HFFc6 (cell line): Measurements from ENCODE around the gene TMEM125. TPM values are rescaled to one million over a fixed set of nuclear protein-coding genes. Genes with fewer than 3 reads are reported as not detected.
A peak's percentile ranks its signal among the peaks of the same experiment; 100 is the strongest.

Source experiments
- DNase-seq: peaks from one replicate; pipeline ENCODE4 v3.0.0-alpha.2; 2018
- H3K27ac Mint-ChIP-seq: 2 replicates; pipeline ENCODE4 v1.8.0; 2020; ENCODE audit warnings: mild to moderate bottlenecking, mixed read lengths
- H3K27me3 Mint-ChIP-seq: 2 replicates; pipeline ENCODE4 v1.8.0; 2021; ENCODE audit warnings: mild to moderate bottlenecking, moderate library complexity, mixed read lengths; ENCODE audit not compliant: insufficient read depth
- H3K36me3 Mint-ChIP-seq: 2 replicates; pipeline ENCODE4 v1.8.0; 2021; ENCODE audit warnings: low read depth, mixed read lengths
- H3K4me1 Mint-ChIP-seq: 2 replicates; pipeline ENCODE4 v1.8.0; 2020; ENCODE audit warnings: low read depth, mixed read lengths
- H3K4me3 Mint-ChIP-seq: 2 replicates; pipeline ENCODE4 v1.8.0; 2020; ENCODE audit warnings: mild to moderate bottlenecking, moderate library complexity, mixed read lengths
- H3K9me3 Mint-ChIP-seq: 2 replicates; pipeline ENCODE4 v1.8.0; 2020; ENCODE audit warnings: mild to moderate bottlenecking, mixed read lengths
- CTCF ChIP-seq: fragments of 200-600 bp; sonication (generic); IDR thresholded peaks from 2 replicates; pipeline ENCODE4 v1.5.0; 2021; ENCODE audit warnings: antibody characterized with exemption, mild to moderate bottlenecking
- total RNA-seq, 6 experiments: library from RNA; stranded (reverse); fragmentation: NEBNext Ultra II Directional; extraction: Animal tissue kit (Norgen Biotek cat#: 25700); gene quantifications; 2 replicates in 1 of 6; 3 replicates in 5 of 6; pipeline ENCODE4 v1.2.3, GENCODE V29; 2021

Gene TMEM125
- total RNA-seq, 6 experiments from 2014 or later, result not detected

- Mint-ChIP-seq H3K36me3 (no peaks in the 10 kb centered on the region), H3K9me3 (no peaks in the 10 kb centered on the region)
These were observed 35.5 kb upstream of the TMEM125 start for GRCh38 chr1:43234267-43234666.

GRCh38 chr1:43235040-43235439 lies 34.7 kb upstream of the TMEM125 start:
- no peak overlapping the region for H3K27ac Mint-ChIP-seq
- H3K27me3 Mint-ChIP-seq, result peaks cover 3% of the 10 kb centered on the region
- H3K4me1 Mint-ChIP-seq, result peaks cover 42% of the 10 kb centered on the region
- no peak overlapping the region for H3K4me3 Mint-ChIP-seq
- no peak for TF ChIP-seq CTCF
- H3K9me3 Mint-ChIP-seq, result no peaks in the 10 kb centered on the region
- H3K36me3 Mint-ChIP-seq, result no peaks in the 10 kb centered on the region
- DNase-seq, result no peak

More at GRCh38 chr1:43234267-43234666, 35.5 kb upstream of the TMEM125 start:
- Mint-ChIP-seq H3K4me3 (no peak overlapping the region), H3K27ac (no peak overlapping the region), H3K27me3 (peaks cover 3% of the 10 kb centered on the region), H3K4me1 (peaks cover 46% of the 10 kb centered on the region)
- TF ChIP-seq CTCF, result no peak
- DNase-seq, result no peak

GRCh38 chr1:43235451-43236121 lies 34.2 kb upstream of the TMEM125 start:
- Mint-ChIP-seq H3K9me3 (no peaks in the 10 kb centered on the region), H3K4me3 (no peak overlapping the region), H3K27ac (no peak overlapping the region), H3K27me3 (peaks cover 2% of the 10 kb centered on the region; the same call in 1 of the 2 replicates), H3K4me1 (peaks cover 37% of the 10 kb centered on the region), H3K36me3 (peaks cover 4% of the 10 kb centered on the region; the same call in 1 of the 2 replicates)
- no peak for DNase-seq
- TF ChIP-seq CTCF, result no peak

- Mint-ChIP-seq H3K4me3 (no peak overlapping the region), H3K27ac (peak overlapping the region; percentile 75), H3K4me1 (peaks cover 38% of the 10 kb centered on the region), H3K36me3 (peaks cover 5% of the 10 kb centered on the region; the same call in 1 of the 2 replicates), H3K9me3 (no peaks in the 10 kb centered on the region), H3K27me3 (peaks cover 2% of the 10 kb centered on the region)
- no peak for TF ChIP-seq CTCF
- peak; percentile 73 for DNase-seq
These were observed 32.7 kb upstream of the TMEM125 start for GRCh38 chr1:43237121-43237520.

- Mint-ChIP-seq H3K36me3 (peaks cover 5% of the 10 kb centered on the region; the same call in 1 of the 2 replicates), H3K27me3 (peaks cover 2% of the 10 kb centered on the region), H3K9me3 (no peaks in the 10 kb centered on the region), H3K4me3 (no peak overlapping the region), H3K4me1 (peaks cover 29% of the 10 kb centered on the region), H3K27ac (0 out of 2 replicates have a peak overlapping the region, but pooled peaks have one; percentile 75)
- TF ChIP-seq CTCF, result peak; percentile 85
- DNase-seq, result peak; percentile 43
These were observed 31.7 kb upstream of the TMEM125 start for GRCh38 chr1:43238085-43238484.
